Nephron (organoid): ENCODE results near the gene MINDY2.

ENCODE experiments used
- H3K27ac Mint-ChIP-seq, 3 experiments: 2 replicates each; pipeline ENCODE4 v1.8.0; 2020; ENCODE audit warnings: mixed read lengths in 3 of 3, mild to moderate bottlenecking in 2 of 3, moderate library complexity in 1 of 3
- H3K27me3 Mint-ChIP-seq: 2 replicates; pipeline ENCODE4 v1.8.0; 2021; ENCODE audit warnings: low read depth, mild to moderate bottlenecking, moderate library complexity, mixed read lengths
- H3K36me3 Mint-ChIP-seq: 2 replicates; pipeline ENCODE4 v1.8.0; 2020; ENCODE audit warnings: low read depth, mixed read lengths
- H3K4me1 Mint-ChIP-seq: 2 replicates; pipeline ENCODE4 v1.8.0; 2020; ENCODE audit warnings: mixed read lengths
- H3K4me3 Mint-ChIP-seq, 3 experiments: 2 replicates each; pipeline ENCODE4 v1.8.0; 2020; ENCODE audit warnings: mild to moderate bottlenecking in 3 of 3, mixed read lengths in 3 of 3, moderate library complexity in 2 of 3
- H3K9me3 Mint-ChIP-seq: 2 replicates; pipeline ENCODE4 v1.8.0; 2020; ENCODE audit warnings: mixed read lengths
- TF ChIP-seq, protein P1 (sequence below), 3 experiments: fragments of 200-600 bp; sonication (generic); IDR thresholded peaks; one replicate each; pipeline ENCODE4 v1.5.0; 2021; ENCODE audit warnings: antibody characterized with exemption in 3 of 3; ENCODE audit not compliant: unreplicated experiment in 3 of 3

Gene MINDY2

DNA sequence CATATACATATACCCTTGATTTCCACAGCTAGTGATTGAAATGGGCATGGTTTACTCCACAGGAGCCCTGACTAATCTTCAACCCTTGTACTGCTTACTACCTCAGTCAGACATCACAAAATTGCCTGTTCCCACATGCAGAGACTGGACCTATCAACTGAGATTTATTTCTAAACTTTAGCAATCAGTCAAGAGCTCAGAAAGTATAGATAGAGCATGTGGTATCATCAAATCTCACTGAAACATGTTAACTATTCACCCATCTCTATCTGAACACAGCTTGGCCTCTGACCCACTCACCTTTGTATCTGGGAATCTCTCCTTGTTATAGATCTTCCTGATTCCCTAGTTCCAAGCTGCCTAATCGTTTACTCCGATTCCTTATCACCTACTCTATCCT, 36.2 kb upstream of the MINDY2 start:
- no peaks in the 10 kb centered on the region for H3K9me3 Mint-ChIP-seq
- TF ChIP-seq, protein P1, sequence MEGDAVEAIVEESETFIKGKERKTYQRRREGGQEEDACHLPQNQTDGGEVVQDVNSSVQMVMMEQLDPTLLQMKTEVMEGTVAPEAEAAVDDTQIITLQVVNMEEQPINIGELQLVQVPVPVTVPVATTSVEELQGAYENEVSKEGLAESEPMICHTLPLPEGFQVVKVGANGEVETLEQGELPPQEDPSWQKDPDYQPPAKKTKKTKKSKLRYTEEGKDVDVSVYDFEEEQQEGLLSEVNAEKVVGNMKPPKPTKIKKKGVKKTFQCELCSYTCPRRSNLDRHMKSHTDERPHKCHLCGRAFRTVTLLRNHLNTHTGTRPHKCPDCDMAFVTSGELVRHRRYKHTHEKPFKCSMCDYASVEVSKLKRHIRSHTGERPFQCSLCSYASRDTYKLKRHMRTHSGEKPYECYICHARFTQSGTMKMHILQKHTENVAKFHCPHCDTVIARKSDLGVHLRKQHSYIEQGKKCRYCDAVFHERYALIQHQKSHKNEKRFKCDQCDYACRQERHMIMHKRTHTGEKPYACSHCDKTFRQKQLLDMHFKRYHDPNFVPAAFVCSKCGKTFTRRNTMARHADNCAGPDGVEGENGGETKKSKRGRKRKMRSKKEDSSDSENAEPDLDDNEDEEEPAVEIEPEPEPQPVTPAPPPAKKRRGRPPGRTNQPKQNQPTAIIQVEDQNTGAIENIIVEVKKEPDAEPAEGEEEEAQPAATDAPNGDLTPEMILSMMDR (IDR thresholded peaks at IDR 0.05; ENCODE audit: unreplicated experiment in 3 of 3), result no peak
- peak overlapping the region in 1 of 3 experiments; percentile 19 for H3K27ac Mint-ChIP-seq
- H3K4me3 Mint-ChIP-seq, result no peak overlapping the region
- peaks cover 24% of the 10 kb centered on the region for H3K4me1 Mint-ChIP-seq
- peaks cover 10% of the 10 kb centered on the region for H3K36me3 Mint-ChIP-seq
- no peaks in the 10 kb centered on the region for H3K27me3 Mint-ChIP-seq

DNA sequence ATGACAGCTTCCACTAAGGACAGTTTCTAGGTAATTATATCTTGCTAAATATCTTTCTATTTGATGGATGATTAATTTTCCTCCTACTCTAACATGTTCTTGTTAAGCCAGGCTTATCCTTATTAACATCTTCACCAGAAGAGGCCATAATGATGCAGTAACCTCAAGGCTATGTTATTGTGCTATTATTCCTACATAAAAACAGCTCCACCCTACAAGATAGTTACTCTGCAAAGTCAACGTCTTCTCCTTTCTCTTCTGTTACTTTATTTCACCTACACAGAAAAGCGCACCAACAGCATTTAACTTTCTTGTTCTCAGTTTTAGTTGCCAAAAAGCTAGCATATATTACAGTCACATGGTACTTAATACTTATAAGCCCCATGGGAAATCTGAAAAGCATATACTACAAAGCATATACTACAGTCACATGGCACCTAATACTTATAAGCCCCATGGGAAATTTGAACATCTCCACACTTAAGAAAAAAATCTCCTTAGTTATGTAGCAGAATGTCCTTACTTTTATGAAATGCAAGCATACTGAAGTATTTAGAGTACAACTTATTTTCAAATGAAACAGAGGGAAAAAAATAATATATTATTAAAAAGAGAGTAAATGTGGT, 35.0 kb upstream of the MINDY2 start:
- Mint-ChIP-seq H3K9me3 (no peaks in the 10 kb centered on the region), H3K27ac (no peak overlapping the region), H3K36me3 (peaks cover 3% of the 10 kb centered on the region), H3K4me3 (no peak overlapping the region), H3K27me3 (no peaks in the 10 kb centered on the region), H3K4me1 (peaks cover 16% of the 10 kb centered on the region)
- TF ChIP-seq, protein P1 (IDR thresholded peaks at IDR 0.05; ENCODE audit: unreplicated experiment in 3 of 3), result no peak

DNA sequence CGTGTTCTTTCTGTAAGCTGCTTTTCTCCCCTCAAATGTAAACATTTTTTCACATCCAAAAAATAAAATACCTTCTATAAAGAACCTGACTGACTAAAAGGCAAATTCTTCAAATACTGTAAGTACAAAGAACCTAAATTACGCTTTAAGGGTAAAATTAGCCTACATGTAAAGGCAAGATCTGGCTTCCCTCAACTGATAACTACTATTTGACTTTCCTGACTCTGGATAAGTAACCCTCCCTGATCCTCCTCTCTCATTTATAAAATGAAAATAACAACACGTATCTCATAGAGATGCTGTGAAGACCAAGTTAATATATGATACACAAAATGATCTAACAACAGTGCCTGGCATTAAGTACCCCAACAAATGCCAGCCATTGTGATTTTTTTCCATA, 33.8 kb upstream of the MINDY2 start:
- Mint-ChIP-seq H3K9me3 (no peaks in the 10 kb centered on the region), H3K27ac (no peak overlapping the region), H3K36me3 (no peaks in the 10 kb centered on the region), H3K4me3 (no peak overlapping the region), H3K4me1 (peaks cover 18% of the 10 kb centered on the region), H3K27me3 (no peaks in the 10 kb centered on the region)
- TF ChIP-seq, protein P1 (IDR thresholded peaks at IDR 0.05; ENCODE audit: unreplicated experiment in 3 of 3), result no peak

DNA sequence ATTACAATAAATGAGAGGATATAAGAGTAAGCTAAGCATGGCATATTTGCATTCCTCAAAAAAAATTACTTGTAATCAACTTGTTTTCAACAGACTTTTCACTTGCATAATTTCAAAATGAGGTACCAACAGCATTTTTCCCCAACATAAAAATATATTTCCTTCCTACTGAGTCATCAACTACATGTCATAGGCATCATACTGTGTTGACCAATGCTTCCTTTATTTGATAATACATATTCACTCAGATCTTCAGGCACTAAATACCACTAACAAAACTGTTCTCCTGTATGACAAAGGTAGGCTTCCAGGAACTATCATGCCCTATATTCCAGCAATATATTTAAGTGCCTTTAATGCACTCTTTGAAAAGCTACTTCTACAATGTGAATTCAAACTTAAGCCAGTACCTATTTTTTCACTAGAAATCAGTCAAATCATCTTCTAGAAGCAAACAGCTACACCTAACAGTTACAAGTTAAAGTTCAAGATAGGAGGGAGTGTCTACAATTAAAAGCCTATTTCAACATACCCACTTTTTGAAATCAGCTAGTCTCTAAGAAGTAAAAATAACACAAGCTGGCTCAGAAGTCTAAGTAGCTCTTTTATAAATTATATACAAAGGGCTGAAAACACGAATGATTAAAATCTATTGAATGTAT, 32.9 kb upstream of the MINDY2 start:
- H3K27ac Mint-ChIP-seq, result no peak overlapping the region
- peaks cover 22% of the 10 kb centered on the region for H3K4me1 Mint-ChIP-seq
- H3K9me3 Mint-ChIP-seq, result no peaks in the 10 kb centered on the region
- H3K36me3 Mint-ChIP-seq, result no peaks in the 10 kb centered on the region
- H3K27me3 Mint-ChIP-seq, result no peaks in the 10 kb centered on the region
- no peak overlapping the region for H3K4me3 Mint-ChIP-seq
- TF ChIP-seq, protein P1 (IDR thresholded peaks at IDR 0.05; ENCODE audit: unreplicated experiment in 3 of 3), result no peak

DNA sequence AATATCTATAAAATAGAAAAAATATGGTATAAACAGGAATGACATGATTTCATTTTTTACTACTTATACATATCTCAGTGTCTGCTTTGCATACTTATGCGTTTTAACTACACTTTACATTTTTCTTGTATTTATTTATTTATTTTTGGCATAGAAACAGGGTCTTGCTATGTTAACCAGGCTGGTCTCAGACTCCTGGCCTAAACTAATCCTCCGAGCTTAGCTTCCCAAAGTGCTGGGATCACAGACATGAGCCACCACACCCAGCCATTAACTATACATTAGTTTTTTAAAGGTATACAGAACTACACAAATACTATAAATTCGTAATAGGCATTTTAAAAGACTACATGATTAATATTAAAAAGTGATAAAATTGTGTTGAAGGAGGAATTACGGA, 30.7 kb upstream of the MINDY2 start:
- H3K27me3 Mint-ChIP-seq, result no peaks in the 10 kb centered on the region

More for the DNA sequence above, 30.7 kb upstream of the MINDY2 start:
- Mint-ChIP-seq H3K4me1 (peaks cover 30% of the 10 kb centered on the region), H3K36me3 (no peaks in the 10 kb centered on the region), H3K9me3 (no peaks in the 10 kb centered on the region), H3K27ac (no peak overlapping the region), H3K4me3 (no peak overlapping the region)
- TF ChIP-seq, protein P1 (IDR thresholded peaks at IDR 0.05; ENCODE audit: unreplicated experiment in 3 of 3), result no peak
